ENCODE measurements around the gene KCNF1.

GRCh38 chr2:10887476-10887875 lies 24.3 kb upstream of the KCNF1 start:
- TF ChIP-seq TAF1 (IDR thresholded peaks at IDR 0.05; ENCODE audit: low read depth, low read length) (no peak), RNF2 (IDR thresholded peaks at IDR 0.05; ENCODE audit: borderline replicate concordance, low read depth, low read length, missing control alignments, poor library complexity, severe bottlenecking) (no peak), EZH2 (IDR thresholded peaks at IDR 0.05; ENCODE audit: low read depth, low read length, severe bottlenecking) (no peak), TCF12 (IDR thresholded peaks at IDR 0.05; ENCODE audit: low read depth, low read length) (no peak), POU5F1 (IDR thresholded peaks at IDR 0.05; ENCODE audit: low read depth, low read length) (no peak), YY1 (IDR thresholded peaks at IDR 0.05; ENCODE audit: low read depth, low read length) (no peak), USF2 (IDR thresholded peaks at IDR 0.05; ENCODE audit: low read length) (no peak), BCL11A (IDR thresholded peaks at IDR 0.05; ENCODE audit: low read depth in 2 of 2, low read length in 2 of 2) (no peak), HDAC6 (IDR thresholded peaks at IDR 0.05; ENCODE audit: low read depth, low read length) (no peak), POLR2AphosphoS5 (IDR thresholded peaks at IDR 0.05; ENCODE audit: low read depth, low read length) (no peak), CTCF (IDR thresholded peaks at IDR 0.05; ENCODE audit: control extremely low read depth in 1 of 3, insufficient read depth in 1 of 3, low read depth in 1 of 3, low read length in 3 of 3) (no peak), PHF8 (conservative IDR thresholded peaks at IDR 0.05; ENCODE audit: low read depth, low read length) (no peak), MAX (IDR thresholded peaks at IDR 0.05) (no peak), JUN (IDR thresholded peaks at IDR 0.05; ENCODE audit: low read depth, low read length) (no peak)
